ENCODE measurements around the gene IRAK1BP1. TPM values are rescaled to one million over a fixed set of nuclear protein-coding genes. Genes with fewer than 3 reads are reported as not detected.

IRAK1BP1 gene
- total RNA-seq, 4 donors from 2014 or later: 3.6 to 11.6 (median 8.2) TPM

DNA sequence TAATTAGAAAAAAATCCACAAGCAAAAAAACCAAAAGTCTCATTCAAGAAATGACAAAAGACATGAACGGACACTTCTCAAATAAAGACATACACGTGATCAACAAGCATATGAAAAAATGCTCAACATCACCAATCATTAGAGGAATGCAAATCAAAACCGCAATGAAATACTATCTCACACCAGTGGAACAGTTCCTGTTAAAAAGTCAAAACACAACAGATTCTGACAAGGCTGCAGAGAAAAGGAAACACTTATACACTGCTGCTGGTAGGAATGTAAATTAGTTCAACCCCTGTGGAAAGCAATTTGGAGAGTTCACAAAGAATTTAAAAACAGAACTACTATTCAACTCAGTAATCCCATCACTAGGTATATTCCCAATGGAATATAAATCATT lies 58.0 kb downstream of the IRAK1BP1 start:
- no peak for TF ChIP-seq POLR2A (IDR thresholded peaks at IDR 0.05)
- TF ChIP-seq EP300 (IDR thresholded peaks at IDR 0.05): no peak
- TF ChIP-seq, protein P1, sequence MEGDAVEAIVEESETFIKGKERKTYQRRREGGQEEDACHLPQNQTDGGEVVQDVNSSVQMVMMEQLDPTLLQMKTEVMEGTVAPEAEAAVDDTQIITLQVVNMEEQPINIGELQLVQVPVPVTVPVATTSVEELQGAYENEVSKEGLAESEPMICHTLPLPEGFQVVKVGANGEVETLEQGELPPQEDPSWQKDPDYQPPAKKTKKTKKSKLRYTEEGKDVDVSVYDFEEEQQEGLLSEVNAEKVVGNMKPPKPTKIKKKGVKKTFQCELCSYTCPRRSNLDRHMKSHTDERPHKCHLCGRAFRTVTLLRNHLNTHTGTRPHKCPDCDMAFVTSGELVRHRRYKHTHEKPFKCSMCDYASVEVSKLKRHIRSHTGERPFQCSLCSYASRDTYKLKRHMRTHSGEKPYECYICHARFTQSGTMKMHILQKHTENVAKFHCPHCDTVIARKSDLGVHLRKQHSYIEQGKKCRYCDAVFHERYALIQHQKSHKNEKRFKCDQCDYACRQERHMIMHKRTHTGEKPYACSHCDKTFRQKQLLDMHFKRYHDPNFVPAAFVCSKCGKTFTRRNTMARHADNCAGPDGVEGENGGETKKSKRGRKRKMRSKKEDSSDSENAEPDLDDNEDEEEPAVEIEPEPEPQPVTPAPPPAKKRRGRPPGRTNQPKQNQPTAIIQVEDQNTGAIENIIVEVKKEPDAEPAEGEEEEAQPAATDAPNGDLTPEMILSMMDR (IDR thresholded peaks at IDR 0.05): no peak
- WGBS, 2 donors: 89 to 94% methylated on average over 3 of the region's 3 CpGs
- Histone ChIP-seq H3K9me3 (peaks cover 0 to 60% (median 17%) of the 10 kb centered on the region in 4 donors), H3K4me3 (no peak overlapping the region), H3K27me3 (no peaks in the 10 kb centered on the region), H3K27ac (no peak overlapping the region), H3K36me3 (no peaks in the 10 kb centered on the region), H3K4me1 (no peaks in the 10 kb centered on the region)
- no peak for DNase-seq (ENCODE audit: low spot score in 2 of 2)

DNA sequence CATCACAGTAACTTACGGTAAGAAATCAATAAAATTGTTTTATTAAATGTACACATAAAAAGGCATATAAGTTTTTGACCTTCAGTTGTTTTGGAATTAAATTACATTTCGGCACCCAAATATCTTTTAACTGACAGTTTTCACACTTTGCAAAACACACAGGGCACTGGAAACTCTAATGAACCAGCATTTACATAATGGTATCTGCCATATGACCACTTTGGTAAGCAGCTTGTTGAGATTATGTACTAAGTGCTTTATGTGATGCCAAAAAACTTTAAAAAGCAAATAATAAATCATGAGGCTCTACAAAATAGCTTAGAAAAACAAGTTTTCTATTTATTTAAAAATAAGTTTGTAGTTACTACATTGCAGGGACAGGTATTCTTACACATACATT lies 68.2 kb downstream of the IRAK1BP1 start:
- H3K27ac ChIP-seq: no peak overlapping the region
- H3K9me3 ChIP-seq: peaks cover 0 to 11% (median 2%) of the 10 kb centered on the region in 4 donors
- no peak for DNase-seq (ENCODE audit: low spot score in 2 of 2)
- no peaks in the 10 kb centered on the region for H3K27me3 ChIP-seq
- H3K4me3 ChIP-seq: no peak overlapping the region
- H3K4me1 ChIP-seq: no peaks in the 10 kb centered on the region
- WGBS, 2 donors: 93% methylated on average over 2 of the region's 2 CpGs
- TF ChIP-seq, protein P1 (IDR thresholded peaks at IDR 0.05): no peak
- no peak for TF ChIP-seq EP300 (IDR thresholded peaks at IDR 0.05)
- peaks cover 0 to 28% (median 0%) of the 10 kb centered on the region in 3 donors for H3K36me3 ChIP-seq

DNA sequence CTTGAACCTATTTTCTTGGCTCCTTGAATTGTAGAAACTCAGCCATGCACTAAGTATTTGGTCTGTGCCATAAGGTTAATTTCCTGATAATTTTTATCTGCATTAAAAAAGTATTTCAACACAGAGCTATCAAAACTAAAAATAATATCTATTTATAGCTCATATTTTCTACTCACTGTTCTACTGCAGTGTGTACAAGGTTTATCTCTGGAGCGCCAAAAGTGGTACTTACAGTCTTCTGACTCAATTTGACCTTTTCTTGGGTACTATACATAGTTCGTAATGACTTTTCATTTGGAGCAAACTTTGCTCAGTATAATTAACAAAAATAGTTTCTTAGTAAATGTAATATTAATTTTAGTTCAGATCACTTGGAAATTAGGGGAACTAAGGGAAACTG lies 69.2 kb downstream of the IRAK1BP1 start:
- Histone ChIP-seq H3K4me1 (no peaks in the 10 kb centered on the region), H3K4me3 (no peak overlapping the region), H3K36me3 (peaks cover 0 to 38% (median 0%) of the 10 kb centered on the region in 3 donors), H3K27me3 (no peaks in the 10 kb centered on the region), H3K9me3 (peaks cover 0 to 10% (median 2%) of the 10 kb centered on the region in 4 donors), H3K27ac (no peak overlapping the region)
- DNase-seq (ENCODE audit: low spot score in 2 of 2): no peak
- TF ChIP-seq, protein P1 (IDR thresholded peaks at IDR 0.05): no peak
- no peak for TF ChIP-seq EP300 (IDR thresholded peaks at IDR 0.05)
- 93 to 94% methylated on average over 2 of the region's 2 CpGs for WGBS, 2 donors

DNA sequence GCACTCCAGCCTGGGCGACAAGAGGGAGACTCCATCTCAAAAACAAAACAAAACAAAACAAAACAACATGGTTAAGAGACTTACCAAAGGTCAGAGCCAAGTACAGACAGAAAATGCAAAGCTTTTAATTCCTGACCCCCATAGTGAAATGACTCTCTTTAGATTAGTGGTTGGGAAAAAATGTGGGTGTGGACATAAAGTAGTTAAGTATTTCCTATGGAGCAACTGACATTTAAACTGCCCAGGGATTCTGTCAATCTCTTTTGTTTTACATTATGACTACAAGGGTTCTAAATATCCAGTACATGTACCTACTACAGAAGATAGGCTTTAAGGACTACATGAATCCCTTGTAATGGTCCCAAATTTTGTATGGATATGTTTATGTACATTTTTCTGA lies 75.1 kb downstream of the IRAK1BP1 start:
- Histone ChIP-seq H3K9me3 (no peaks in the 10 kb centered on the region), H3K27ac (no peak overlapping the region), H3K27me3 (no peaks in the 10 kb centered on the region), H3K4me1 (no peaks in the 10 kb centered on the region), H3K36me3 (peaks cover 0 to 89% (median 17%) of the 10 kb centered on the region in 3 donors), H3K4me3 (no peak overlapping the region)
- whole genome bisulfite sequencing, 2 donors: 93 to 100% methylated on average over 1 of the region's 1 CpG
- DNase-seq (ENCODE audit: low spot score in 2 of 2): no peak
- TF ChIP-seq POLR2A (IDR thresholded peaks at IDR 0.05): no peak
- no peak for TF ChIP-seq EP300 (IDR thresholded peaks at IDR 0.05)
- TF ChIP-seq, protein P1 (IDR thresholded peaks at IDR 0.05): no peak

DNA sequence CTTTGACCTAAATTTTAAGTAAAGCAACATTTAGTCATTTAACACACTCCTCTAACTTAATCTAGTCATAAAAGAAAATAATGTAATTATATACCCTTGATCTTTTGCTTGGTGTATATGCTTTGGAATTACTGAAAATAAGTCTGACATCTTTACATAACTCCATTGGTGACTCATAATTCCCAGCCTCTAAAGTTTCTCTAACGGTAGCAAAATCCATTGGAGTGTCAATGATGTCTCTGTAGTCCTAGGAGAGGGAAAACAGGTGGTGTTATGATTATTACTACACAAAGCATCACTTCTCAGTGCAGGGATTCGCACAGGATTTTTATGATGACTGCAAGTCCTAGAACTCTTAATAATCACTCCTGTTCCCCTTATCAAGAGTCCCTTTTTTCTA lies 80.2 kb downstream of the IRAK1BP1 start:
- DNase-seq (ENCODE audit: low spot score in 2 of 2): no peak
- H3K9me3 ChIP-seq: peaks cover 0 to 15% (median 4%) of the 10 kb centered on the region in 4 donors
- H3K4me1 ChIP-seq: no peaks in the 10 kb centered on the region
- H3K4me3 ChIP-seq: no peak overlapping the region
- no peak overlapping the region for H3K27ac ChIP-seq
- H3K36me3 ChIP-seq: peaks cover 0 to 98% (median 29%) of the 10 kb centered on the region in 3 donors
- no peaks in the 10 kb centered on the region for H3K27me3 ChIP-seq
- TF ChIP-seq, protein P1 (IDR thresholded peaks at IDR 0.05): no peak
- TF ChIP-seq POLR2A (IDR thresholded peaks at IDR 0.05): no peak
- no peak for TF ChIP-seq EP300 (IDR thresholded peaks at IDR 0.05)
- WGBS, 2 donors: 78 to 84% methylated on average over 2 of the region's 2 CpGs
